Stimulated activated CD8-positive, alpha-beta memory T cell treated with anti-CD3 and anti-CD28 coated beads, Interleukin-7, amount 100 ng/mL, for 48 hours (primary cell): ENCODE data around the gene PNPLA8.
A peak's percentile ranks its signal among the peaks of the same experiment; 100 is the strongest.
"Not testable (repeated sequence)": the region's sequence is repeated elsewhere in the genome, so short reads cannot be mapped to it uniquely, and the experiment has no call there.

ENCODE experiments used
- DNase-seq, 2 donors: peaks; one replicate each; pipeline ENCODE4 v3.0.0-alpha.2; 2020; ENCODE audit warnings: low read depth in 1 of 2; ENCODE audit errors: extremely low read depth in 1 of 2

PNPLA8 gene

GRCh38 chr7:108479118-108479517 is 46.8 kb downstream of the PNPLA8 start:
- DNase-seq, result no peak

- no peak for DNase-seq
These were observed 57.7 kb downstream of the PNPLA8 start for GRCh38 chr7:108468246-108468645.

- DNase-seq, result no peak
These were observed 58.5 kb downstream of the PNPLA8 start for GRCh38 chr7:108467391-108467790.

- DNase-seq, result not testable (repeated sequence)
These were observed 59.6 kb downstream of the PNPLA8 start for GRCh38 chr7:108466322-108466721.

GRCh38 chr7:108464743-108465142 is 61.2 kb downstream of the PNPLA8 start:
- no peak for DNase-seq

- no peak for DNase-seq
These were observed 62.3 kb downstream of the PNPLA8 start for GRCh38 chr7:108463613-108464012.

GRCh38 chr7:108461840-108462239 is 64.1 kb downstream of the PNPLA8 start:
- DNase-seq, result no peak

- no peak for DNase-seq
These were observed 65.0 kb downstream of the PNPLA8 start for GRCh38 chr7:108460964-108461363.

GRCh38 chr7:108459922-108460551 is 65.9 kb downstream of the PNPLA8 start:
- no peak for DNase-seq

GRCh38 chr7:108457871-108458270 is 68.1 kb downstream of the PNPLA8 start:
- no peak for DNase-seq

- DNase-seq, result no peak
These were observed 68.9 kb downstream of the PNPLA8 start for GRCh38 chr7:108456845-108457540.

GRCh38 chr7:108455998-108456677 is 69.8 kb downstream of the PNPLA8 start, which contains the start of gene NRCAM:
TSS of gene NRCAM (minus strand) at chr7:108456436. CDS start at chr7:108240064, 216,372 bp downstream.
- peak; percentile 18 to 25 for DNase-seq

- DNase-seq, result peak; percentile 2 to 5
These were observed 70.4 kb downstream of the PNPLA8 start for GRCh38 chr7:108455551-108455997.

GRCh38 chr7:108454674-108455550 is 71.0 kb downstream of the PNPLA8 start:
- peak; percentile 3 to 20 for DNase-seq

GRCh38 chr7:108454317-108454673 is 71.6 kb downstream of the PNPLA8 start:
- no peak for DNase-seq

- DNase-seq, result no peak
These were observed 72.6 kb downstream of the PNPLA8 start for GRCh38 chr7:108453320-108453719.

- no peak for DNase-seq
These were observed 73.2 kb downstream of the PNPLA8 start for GRCh38 chr7:108452707-108453106.

- no peak for DNase-seq
These were observed 74.6 kb downstream of the PNPLA8 start for GRCh38 chr7:108451296-108451848.

- no peak for DNase-seq
These were observed 75.8 kb downstream of the PNPLA8 start for GRCh38 chr7:108450160-108450559.

- no peak for DNase-seq
These were observed 76.4 kb downstream of the PNPLA8 start for GRCh38 chr7:108449521-108449920.
